Measurements from ENCODE around the gene AKR1C2. TPM values are rescaled to one million over a fixed set of nuclear protein-coding genes. Genes with fewer than 3 reads are reported as not detected.

AKR1C2 gene
- total RNA-seq, 2 donors from 2014 or later, result 44.9 to 93.3 TPM

DNA sequence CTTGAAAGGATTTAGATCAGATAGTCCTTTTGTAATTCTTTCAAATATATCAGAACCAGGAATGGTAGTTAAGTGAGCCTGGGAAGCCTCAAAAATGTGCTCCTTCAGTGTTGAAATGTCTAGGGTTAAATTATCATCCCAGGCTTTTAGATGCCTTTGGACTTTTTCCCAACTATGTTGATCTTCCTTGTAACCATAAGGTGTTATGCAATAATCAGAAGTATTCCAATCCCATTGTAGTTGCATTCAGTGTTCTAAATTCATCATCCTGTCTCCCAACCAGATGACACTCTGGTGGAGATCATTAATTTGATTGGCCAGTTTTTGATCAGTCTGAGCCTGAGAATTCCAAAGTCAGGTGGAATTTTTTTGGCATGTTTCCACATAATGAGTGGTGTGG is 35.1 kb upstream of the AKR1C2 start:
- Histone ChIP-seq H3K36me3 (no peaks in the 10 kb centered on the region), H3K4me3 (no peak overlapping the region), H3K9me3 (peaks cover 13% of the 10 kb centered on the region), H3K27ac (no peak overlapping the region), H3K27me3 (replicated peaks; ENCODE audit: insufficient read depth) (no peaks in the 10 kb centered on the region), H3K4me1 (ENCODE audit: control insufficient read depth in 1 of 2, low read depth in 2 of 2) (peaks cover 2 to 21% of the 10 kb centered on the region in 2 donors)
- TF ChIP-seq, protein P1, sequence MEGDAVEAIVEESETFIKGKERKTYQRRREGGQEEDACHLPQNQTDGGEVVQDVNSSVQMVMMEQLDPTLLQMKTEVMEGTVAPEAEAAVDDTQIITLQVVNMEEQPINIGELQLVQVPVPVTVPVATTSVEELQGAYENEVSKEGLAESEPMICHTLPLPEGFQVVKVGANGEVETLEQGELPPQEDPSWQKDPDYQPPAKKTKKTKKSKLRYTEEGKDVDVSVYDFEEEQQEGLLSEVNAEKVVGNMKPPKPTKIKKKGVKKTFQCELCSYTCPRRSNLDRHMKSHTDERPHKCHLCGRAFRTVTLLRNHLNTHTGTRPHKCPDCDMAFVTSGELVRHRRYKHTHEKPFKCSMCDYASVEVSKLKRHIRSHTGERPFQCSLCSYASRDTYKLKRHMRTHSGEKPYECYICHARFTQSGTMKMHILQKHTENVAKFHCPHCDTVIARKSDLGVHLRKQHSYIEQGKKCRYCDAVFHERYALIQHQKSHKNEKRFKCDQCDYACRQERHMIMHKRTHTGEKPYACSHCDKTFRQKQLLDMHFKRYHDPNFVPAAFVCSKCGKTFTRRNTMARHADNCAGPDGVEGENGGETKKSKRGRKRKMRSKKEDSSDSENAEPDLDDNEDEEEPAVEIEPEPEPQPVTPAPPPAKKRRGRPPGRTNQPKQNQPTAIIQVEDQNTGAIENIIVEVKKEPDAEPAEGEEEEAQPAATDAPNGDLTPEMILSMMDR (IDR thresholded peaks at IDR 0.05), result no peak
- ATAC-seq (ENCODE audit: insufficient number of reproducible peaks, low FRiP score, low read depth), result no peak
- no peak for DNase-seq (ENCODE audit: low spot score)

DNA sequence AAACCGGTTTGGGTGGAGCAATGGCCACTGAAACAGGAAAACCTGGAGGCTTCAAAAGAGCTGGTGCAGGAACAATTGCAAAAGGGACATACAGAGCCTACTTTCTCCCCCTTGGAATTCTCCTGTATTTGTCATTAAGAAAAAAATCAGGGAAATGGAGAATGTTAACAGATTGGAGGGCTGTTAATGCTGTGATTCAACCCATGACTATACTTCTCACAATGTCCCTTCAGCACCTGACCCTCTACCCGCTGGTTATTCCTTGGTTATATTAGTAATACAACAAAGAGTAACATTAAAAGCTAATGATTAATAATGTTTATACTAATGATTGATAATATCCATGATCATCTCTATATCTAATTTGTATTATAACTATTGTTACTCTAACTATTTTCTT is 34.4 kb upstream of the AKR1C2 start:
- no peak overlapping the region for H3K4me3 ChIP-seq
- TF ChIP-seq, protein P1 (IDR thresholded peaks at IDR 0.05), result no peak
- no peak for DNase-seq (ENCODE audit: low spot score)
- no peak for ATAC-seq (ENCODE audit: insufficient number of reproducible peaks, low FRiP score, low read depth)
- peaks cover 13% of the 10 kb centered on the region for H3K9me3 ChIP-seq
- no peaks in the 10 kb centered on the region for H3K27me3 ChIP-seq (replicated peaks; ENCODE audit: insufficient read depth)
- H3K36me3 ChIP-seq, result no peaks in the 10 kb centered on the region
- H3K4me1 ChIP-seq (ENCODE audit: control insufficient read depth in 1 of 2, low read depth in 2 of 2), result peaks cover 2 to 21% of the 10 kb centered on the region in 2 donors
- H3K27ac ChIP-seq, result no peak overlapping the region

DNA sequence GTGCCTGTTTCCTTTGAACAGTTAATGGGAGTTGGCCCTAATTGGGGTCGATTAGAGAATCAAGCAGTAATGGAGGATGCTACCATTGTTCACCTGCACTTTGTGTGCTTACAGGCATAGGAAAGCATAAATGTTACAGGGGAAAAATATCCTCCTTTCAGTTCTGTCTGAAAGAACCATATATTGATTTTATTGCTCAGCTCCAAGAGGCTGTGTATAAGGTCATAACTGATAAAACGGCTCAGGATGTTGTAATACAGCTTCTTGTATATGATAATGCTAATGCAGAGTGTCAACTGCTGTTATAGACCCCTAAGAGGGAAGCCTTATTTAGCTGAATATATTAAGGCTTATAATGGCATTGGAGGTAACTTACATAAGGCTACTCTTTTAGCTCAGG is 32.9 kb upstream of the AKR1C2 start:
- Histone ChIP-seq H3K4me3 (no peak overlapping the region), H3K36me3 (no peaks in the 10 kb centered on the region), H3K4me1 (ENCODE audit: control insufficient read depth in 1 of 2, low read depth in 2 of 2) (peaks cover 2 to 15% of the 10 kb centered on the region in 2 donors), H3K27ac (no peak overlapping the region), H3K27me3 (replicated peaks; ENCODE audit: insufficient read depth) (no peaks in the 10 kb centered on the region), H3K9me3 (peaks cover 14% of the 10 kb centered on the region)
- no peak for ATAC-seq (ENCODE audit: insufficient number of reproducible peaks, low FRiP score, low read depth)
- DNase-seq (ENCODE audit: low spot score), result no peak
- TF ChIP-seq, protein P1 (IDR thresholded peaks at IDR 0.05), result no peak

DNA sequence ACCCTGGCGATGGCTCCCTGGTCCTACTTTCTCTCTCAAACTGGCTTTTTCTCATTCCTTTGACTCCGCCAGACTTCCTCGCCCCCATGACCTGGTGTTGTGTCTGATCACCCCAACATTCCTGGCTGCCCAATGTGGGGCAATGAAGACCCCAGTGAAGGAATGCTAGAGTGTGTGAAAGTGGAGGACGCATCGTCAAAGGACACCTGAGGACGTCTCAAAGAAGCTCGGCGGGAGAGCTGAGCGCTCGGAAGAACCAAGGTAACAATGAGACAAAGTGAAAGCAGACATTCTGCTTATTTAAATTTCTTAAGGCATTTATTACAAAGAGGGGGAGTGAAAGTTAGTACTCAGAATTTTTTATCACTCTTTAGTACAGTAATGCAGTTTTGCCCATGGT is 31.7 kb upstream of the AKR1C2 start:
- TF ChIP-seq, protein P1 (IDR thresholded peaks at IDR 0.05), result no peak
- ATAC-seq (ENCODE audit: insufficient number of reproducible peaks, low FRiP score, low read depth) (no peak), DNase-seq (ENCODE audit: low spot score) (no peak)
- Histone ChIP-seq H3K27ac (no peak overlapping the region), H3K27me3 (replicated peaks; ENCODE audit: insufficient read depth) (no peaks in the 10 kb centered on the region), H3K9me3 (peaks cover 25% of the 10 kb centered on the region), H3K4me1 (ENCODE audit: control insufficient read depth in 1 of 2, low read depth in 2 of 2) (peaks cover 0 to 5% of the 10 kb centered on the region in 2 donors), H3K4me3 (no peak overlapping the region), H3K36me3 (no peaks in the 10 kb centered on the region)

DNA sequence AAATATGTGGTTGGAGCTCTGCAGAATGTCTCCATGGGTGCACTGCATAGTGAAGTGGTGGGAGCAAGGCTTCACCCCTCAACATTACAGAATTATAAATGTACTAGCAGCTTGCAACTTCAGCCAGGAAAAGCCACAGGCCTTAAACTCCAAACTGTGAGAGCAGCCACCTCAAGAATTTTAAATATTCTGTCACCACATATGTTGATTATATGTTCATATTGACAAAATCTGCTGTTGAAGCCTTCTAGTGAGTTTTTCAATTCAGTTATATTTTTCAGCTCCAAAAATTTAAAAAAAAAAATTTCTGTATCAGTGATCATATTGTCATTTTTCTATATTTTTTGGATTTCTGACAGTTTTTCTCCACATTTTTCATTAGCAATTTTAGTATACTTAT is 30.9 kb upstream of the AKR1C2 start:
- H3K36me3 ChIP-seq, result no peaks in the 10 kb centered on the region
- H3K4me1 ChIP-seq (ENCODE audit: control insufficient read depth in 1 of 2, low read depth in 2 of 2), result peaks cover 0 to 5% of the 10 kb centered on the region in 2 donors
- DNase-seq (ENCODE audit: low spot score), result no peak
- peaks cover 29% of the 10 kb centered on the region for H3K9me3 ChIP-seq
- H3K27me3 ChIP-seq (replicated peaks; ENCODE audit: insufficient read depth), result no peaks in the 10 kb centered on the region
- TF ChIP-seq, protein P1 (IDR thresholded peaks at IDR 0.05), result no peak
- ATAC-seq (ENCODE audit: insufficient number of reproducible peaks, low FRiP score, low read depth), result no peak
- H3K4me3 ChIP-seq, result no peak overlapping the region
- no peak overlapping the region for H3K27ac ChIP-seq

Data from thoracic aorta (tissue), 2 donors.